Glomerular visceral epithelial cell (primary cell): Measurements from ENCODE around the gene PDIA4.
"Not testable (repeated sequence)": the region's sequence is repeated elsewhere in the genome, so short reads cannot be mapped to it uniquely, and the experiment has no call there.

ENCODE experiments used
- DNase-seq: peaks from one replicate; pipeline ENCODE4 v3.0.0-alpha.2; 2016; ENCODE audit errors: extremely low spot score

PDIA4 gene

GRCh38 chr7:149003560-149004305, 24.6 kb downstream of the PDIA4 start:
- no peak for DNase-seq

GRCh38 chr7:149003018-149003417, 25.3 kb downstream of the PDIA4 start:
- DNase-seq, result no peak

- DNase-seq, result no peak
These were observed 25.7 kb downstream of the PDIA4 start for GRCh38 chr7:149002604-149003003.

GRCh38 chr7:149001427-149002068, 26.8 kb downstream of the PDIA4 start:
- no peak for DNase-seq

GRCh38 chr7:149000961-149001360, 27.3 kb downstream of the PDIA4 start:
- DNase-seq, result no peak

GRCh38 chr7:148999192-148999591, 29.1 kb downstream of the PDIA4 start:
- DNase-seq, result no peak

- no peak for DNase-seq
These were observed 30.8 kb downstream of the PDIA4 start for GRCh38 chr7:148997497-148997896.

- no peak for DNase-seq
These were observed 33.7 kb downstream of the PDIA4 start for GRCh38 chr7:148994576-148994975.

GRCh38 chr7:148993193-148993592, 35.1 kb downstream of the PDIA4 start:
- DNase-seq, result no peak

GRCh38 chr7:148991536-148991935, 36.8 kb downstream of the PDIA4 start:
- no peak for DNase-seq

GRCh38 chr7:148987751-148988512, 40.4 kb downstream of the PDIA4 start:
- DNase-seq, result peak; percentile 33

GRCh38 chr7:148987010-148987750, 41.1 kb downstream of the PDIA4 start:
- peak; percentile 91 for DNase-seq

- no peak for DNase-seq
These were observed 41.6 kb downstream of the PDIA4 start for GRCh38 chr7:148986742-148987009.

- DNase-seq, result peak; percentile 87
These were observed 44.8 kb downstream of the PDIA4 start for GRCh38 chr7:148983200-148984146.

- peak; percentile 26 for DNase-seq
These were observed 45.6 kb downstream of the PDIA4 start for GRCh38 chr7:148982654-148983199.

GRCh38 chr7:148979827-148980226, 48.5 kb downstream of the PDIA4 start:
- no peak for DNase-seq

GRCh38 chr7:148979072-148979471, 49.2 kb downstream of the PDIA4 start:
- not testable (repeated sequence) for DNase-seq

- DNase-seq, result no peak
These were observed 50.2 kb downstream of the PDIA4 start for GRCh38 chr7:148978091-148978490.

GRCh38 chr7:148975896-148976295, 52.4 kb downstream of the PDIA4 start:
- no peak for DNase-seq

- no peak for DNase-seq
These were observed 55.0 kb downstream of the PDIA4 start for GRCh38 chr7:148973256-148973655.

- no peak for DNase-seq
These were observed 55.9 kb downstream of the PDIA4 start for GRCh38 chr7:148972375-148972774.
